Measurements from ENCODE around the gene BAHCC1. TPM values are rescaled to one million over a fixed set of nuclear protein-coding genes. Genes with fewer than 3 reads are reported as not detected.

BAHCC1 gene
- total and polyA plus RNA-seq, 9 of the 15 experiments (the other 6 are each of a cell fraction or from before 2014, with no cell fraction given): 0.14 to 26.9 (median 5.0) TPM

DNA sequence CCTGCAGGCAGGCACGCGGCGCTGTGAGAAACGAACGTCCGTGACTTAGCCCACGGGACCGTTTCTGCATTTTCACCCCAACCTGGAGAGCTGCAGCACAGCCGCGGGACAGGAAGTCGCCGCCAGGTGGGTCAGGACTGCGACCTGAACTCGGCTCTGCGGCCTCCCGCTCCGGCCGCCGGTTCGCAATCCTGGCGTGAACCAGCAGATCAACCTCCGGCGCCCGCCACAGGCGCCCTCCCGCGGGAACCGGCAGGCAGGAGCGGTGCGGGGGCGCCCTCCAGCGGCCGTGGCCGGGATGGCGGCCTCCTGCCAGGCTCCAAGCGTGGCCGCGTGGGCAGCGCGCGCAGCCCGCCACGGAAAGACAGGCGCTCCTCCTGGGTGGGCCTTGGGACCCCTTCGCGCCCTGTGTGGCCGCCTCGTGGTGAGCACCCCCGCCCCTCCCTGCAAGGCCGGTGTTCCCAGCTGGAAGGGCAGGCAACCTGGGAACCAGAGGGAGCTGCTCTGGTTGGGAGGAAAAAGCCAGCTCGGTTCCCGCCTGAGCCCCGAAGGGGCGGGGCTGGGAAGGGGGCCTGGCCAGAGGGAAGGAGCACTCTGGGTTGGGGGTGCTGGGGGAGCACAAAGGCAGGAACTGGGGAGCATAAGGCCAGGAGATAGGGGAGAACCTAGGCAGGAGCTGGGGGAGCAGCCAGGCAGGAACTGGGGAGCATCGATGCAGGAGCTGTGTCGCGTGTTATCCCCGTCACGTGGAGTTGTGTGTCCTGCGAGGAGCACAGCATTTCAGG, 89.1 kb downstream of the BAHCC1 start:
- FAIRE-seq (peak; percentile 70), DNase-seq (ENCODE audit: extremely low read depth in 1 of 4, low spot score in 3 of 4) (peak; percentile 63 to 92 (median 72)), ATAC-seq (peak; percentile 74)
- no peaks in the 10 kb centered on the region for H4K20me1 ChIP-seq (replicated peaks; ENCODE audit: control insufficient read depth, insufficient read depth, low read length)
- H3K4me1 ChIP-seq (replicated peaks in 1 of 2; ENCODE audit: control insufficient read depth in 2 of 2, insufficient read depth in 2 of 2, low read length in 2 of 2): peaks cover 36 to 85% of the 10 kb centered on the region in 2 experiments
- intact Hi-C loops (cut with micrococcal nuclease): loop anchor here (2.0 to 10.0 kb wide), 4 partner anchors 38 to 230 kb away; partner anchors contain the start of gene SLC38A10
- BruUV-seq (replicated peaks): TSS peak; percentile 37
- no peaks in the 10 kb centered on the region for H3K36me3 ChIP-seq (ENCODE audit: control insufficient read depth, insufficient read depth, low read length)
- no peaks in the 10 kb centered on the region; a peak in 1 of 5 replicates for H3K27me3 ChIP-seq (ENCODE audit: control insufficient read depth in 2 of 2, insufficient read depth in 2 of 2, low read length in 2 of 2)
- H3K27ac ChIP-seq (ENCODE audit: extremely low read depth, low read depth, low read length): peak overlapping the region; percentile 85
- H3K9me1 ChIP-seq (ENCODE audit: control insufficient read depth, insufficient read depth, low read length): no peaks in the 10 kb centered on the region
- POLR2A ChIA-PET: interaction anchor here (0.6 to 2.6 kb wide), 15 partner anchors 11 to 199 kb away, joined by 3 to 18 read pairs (median 5); partner anchors contain the start of genes ACTG1 and SLC38A10
- in situ Hi-C loops (cut with MboI): loop anchor here (5.0 kb wide), 2 partner anchors 92 to 237 kb away; no protein-coding TSS in a partner anchor
- no peaks in the 10 kb centered on the region for H3K9me3 ChIP-seq (replicated peaks; ENCODE audit: control insufficient read depth, insufficient read depth, low read depth, low read length)
- peak overlapping the region; percentile 78 for H3K4me2 ChIP-seq (ENCODE audit: insufficient read depth, low read length)
- peaks cover 11% of the 10 kb centered on the region; the same call in 2 of the 3 replicates for H3K79me2 ChIP-seq (ENCODE audit: control insufficient read depth, insufficient read depth, low read length)
- WGBS (ENCODE audit: insufficient coverage, low coverage, missing lambda C conversion rate): 9% methylated on average over 55 of the region's 60 CpGs
- peak overlapping the region; percentile 69 to 93 for H3K9ac ChIP-seq (ENCODE audit: insufficient read depth in 1 of 2, low read depth in 2 of 2, low read length in 2 of 2)
- CTCF ChIA-PET (ENCODE audit: low intra/inter-chr PET ratio): interaction anchor here (0.5 to 2.7 kb wide), 10 partner anchors 28 to 355 kb away, joined by 3 to 33 read pairs (median 4); partner anchors contain the start of gene ACTG1
- peak overlapping the region; percentile 42 for H3K4me3 ChIP-seq
- H2AFZ ChIP-seq (ENCODE audit: low read depth, low read length): peak overlapping the region; percentile 98
- TF ChIP-seq MEF2A (IDR thresholded peaks at IDR 0.05; ENCODE audit: control insufficient read depth, low read depth, low read length) (no peak), MCM3 (IDR thresholded peaks at IDR 0.05) (no peak), ZNF197 (CRISPR knock-in tag; IDR thresholded peaks at IDR 0.05; ENCODE audit: low read depth) (no peak), ZBTB7A (IDR thresholded peaks at IDR 0.05; ENCODE audit: borderline replicate concordance, control insufficient read depth, low read depth, low read length) (peak; percentile 39), ZNF584 (CRISPR knock-in tag; IDR thresholded peaks at IDR 0.05; ENCODE audit: low read depth) (no peak)
- TF ChIP-seq, protein P1, sequence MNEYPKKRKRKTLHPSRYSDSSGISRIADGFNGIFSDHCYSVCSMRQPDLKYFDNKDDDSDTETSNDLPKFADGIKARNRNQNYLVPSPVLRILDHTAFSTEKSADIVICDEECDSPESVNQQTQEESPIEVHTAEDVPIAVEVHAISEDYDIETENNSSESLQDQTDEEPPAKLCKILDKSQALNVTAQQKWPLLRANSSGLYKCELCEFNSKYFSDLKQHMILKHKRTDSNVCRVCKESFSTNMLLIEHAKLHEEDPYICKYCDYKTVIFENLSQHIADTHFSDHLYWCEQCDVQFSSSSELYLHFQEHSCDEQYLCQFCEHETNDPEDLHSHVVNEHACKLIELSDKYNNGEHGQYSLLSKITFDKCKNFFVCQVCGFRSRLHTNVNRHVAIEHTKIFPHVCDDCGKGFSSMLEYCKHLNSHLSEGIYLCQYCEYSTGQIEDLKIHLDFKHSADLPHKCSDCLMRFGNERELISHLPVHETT (CRISPR knock-in tag; conservative IDR thresholded peaks at IDR 0.05 in 1 of 2, IDR thresholded peaks at IDR 0.05 in 1 of 2): 0 out of 4 replicates have a peak, but pooled peaks of 1 of the 2 experiments have one; percentile 43
- TF ChIP-seq, protein P2, sequence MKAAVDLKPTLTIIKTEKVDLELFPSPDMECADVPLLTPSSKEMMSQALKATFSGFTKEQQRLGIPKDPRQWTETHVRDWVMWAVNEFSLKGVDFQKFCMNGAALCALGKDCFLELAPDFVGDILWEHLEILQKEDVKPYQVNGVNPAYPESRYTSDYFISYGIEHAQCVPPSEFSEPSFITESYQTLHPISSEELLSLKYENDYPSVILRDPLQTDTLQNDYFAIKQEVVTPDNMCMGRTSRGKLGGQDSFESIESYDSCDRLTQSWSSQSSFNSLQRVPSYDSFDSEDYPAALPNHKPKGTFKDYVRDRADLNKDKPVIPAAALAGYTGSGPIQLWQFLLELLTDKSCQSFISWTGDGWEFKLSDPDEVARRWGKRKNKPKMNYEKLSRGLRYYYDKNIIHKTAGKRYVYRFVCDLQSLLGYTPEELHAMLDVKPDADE (conservative IDR thresholded peaks at IDR 0.05; ENCODE audit: control insufficient read depth, low read depth, low read length): peak; percentile 60; the same call in 1 of the 2 replicates
- TF ChIP-seq, protein P3, sequence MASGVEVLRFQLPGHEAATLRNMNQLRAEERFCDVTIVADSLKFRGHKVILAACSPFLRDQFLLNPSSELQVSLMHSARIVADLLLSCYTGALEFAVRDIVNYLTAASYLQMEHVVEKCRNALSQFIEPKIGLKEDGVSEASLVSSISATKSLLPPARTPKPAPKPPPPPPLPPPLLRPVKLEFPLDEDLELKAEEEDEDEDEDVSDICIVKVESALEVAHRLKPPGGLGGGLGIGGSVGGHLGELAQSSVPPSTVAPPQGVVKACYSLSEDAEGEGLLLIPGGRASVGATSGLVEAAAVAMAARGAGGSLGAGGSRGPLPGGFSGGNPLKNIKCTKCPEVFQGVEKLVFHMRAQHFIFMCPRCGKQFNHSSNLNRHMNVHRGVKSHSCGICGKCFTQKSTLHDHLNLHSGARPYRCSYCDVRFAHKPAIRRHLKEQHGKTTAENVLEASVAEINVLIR (CRISPR knock-in tag; IDR thresholded peaks at IDR 0.05): no peak
- TF ChIP-seq, protein P4, sequence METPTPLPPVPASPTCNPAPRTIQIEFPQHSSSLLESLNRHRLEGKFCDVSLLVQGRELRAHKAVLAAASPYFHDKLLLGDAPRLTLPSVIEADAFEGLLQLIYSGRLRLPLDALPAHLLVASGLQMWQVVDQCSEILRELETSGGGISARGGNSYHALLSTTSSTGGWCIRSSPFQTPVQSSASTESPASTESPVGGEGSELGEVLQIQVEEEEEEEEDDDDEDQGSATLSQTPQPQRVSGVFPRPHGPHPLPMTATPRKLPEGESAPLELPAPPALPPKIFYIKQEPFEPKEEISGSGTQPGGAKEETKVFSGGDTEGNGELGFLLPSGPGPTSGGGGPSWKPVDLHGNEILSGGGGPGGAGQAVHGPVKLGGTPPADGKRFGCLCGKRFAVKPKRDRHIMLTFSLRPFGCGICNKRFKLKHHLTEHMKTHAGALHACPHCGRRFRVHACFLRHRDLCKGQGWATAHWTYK (CRISPR knock-in tag; IDR thresholded peaks at IDR 0.05): peak; percentile 99
- TF ChIP-seq, protein P5, sequence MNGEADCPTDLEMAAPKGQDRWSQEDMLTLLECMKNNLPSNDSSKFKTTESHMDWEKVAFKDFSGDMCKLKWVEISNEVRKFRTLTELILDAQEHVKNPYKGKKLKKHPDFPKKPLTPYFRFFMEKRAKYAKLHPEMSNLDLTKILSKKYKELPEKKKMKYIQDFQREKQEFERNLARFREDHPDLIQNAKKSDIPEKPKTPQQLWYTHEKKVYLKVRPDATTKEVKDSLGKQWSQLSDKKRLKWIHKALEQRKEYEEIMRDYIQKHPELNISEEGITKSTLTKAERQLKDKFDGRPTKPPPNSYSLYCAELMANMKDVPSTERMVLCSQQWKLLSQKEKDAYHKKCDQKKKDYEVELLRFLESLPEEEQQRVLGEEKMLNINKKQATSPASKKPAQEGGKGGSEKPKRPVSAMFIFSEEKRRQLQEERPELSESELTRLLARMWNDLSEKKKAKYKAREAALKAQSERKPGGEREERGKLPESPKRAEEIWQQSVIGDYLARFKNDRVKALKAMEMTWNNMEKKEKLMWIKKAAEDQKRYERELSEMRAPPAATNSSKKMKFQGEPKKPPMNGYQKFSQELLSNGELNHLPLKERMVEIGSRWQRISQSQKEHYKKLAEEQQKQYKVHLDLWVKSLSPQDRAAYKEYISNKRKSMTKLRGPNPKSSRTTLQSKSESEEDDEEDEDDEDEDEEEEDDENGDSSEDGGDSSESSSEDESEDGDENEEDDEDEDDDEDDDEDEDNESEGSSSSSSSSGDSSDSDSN (IDR thresholded peaks at IDR 0.05; ENCODE audit: borderline replicate concordance in 1 of 2, low read depth in 2 of 2, low read length in 2 of 2): peak in 1 of 2 experiments; percentile 64; a peak in 1 of 4 replicates
